C4-2B (cell line): Measurements from ENCODE around the gene GPC5.

Experiments used
- H3K27ac ChIP-seq: fragments of 450-650 bp; 2 replicates; pipeline ENCODE4 v1.5.1; 2017
- CTCF ChIP-seq: fragments of 450-650 bp; conservative IDR thresholded peaks from 2 replicates; pipeline ENCODE4 v1.5.1; 2017; ENCODE audit warnings: mild to moderate bottlenecking
- ZFX ChIP-seq: fragments of 450-650 bp; IDR thresholded peaks from 2 replicates; pipeline ENCODE4 v1.6.1; 2017

GPC5 gene

DNA sequence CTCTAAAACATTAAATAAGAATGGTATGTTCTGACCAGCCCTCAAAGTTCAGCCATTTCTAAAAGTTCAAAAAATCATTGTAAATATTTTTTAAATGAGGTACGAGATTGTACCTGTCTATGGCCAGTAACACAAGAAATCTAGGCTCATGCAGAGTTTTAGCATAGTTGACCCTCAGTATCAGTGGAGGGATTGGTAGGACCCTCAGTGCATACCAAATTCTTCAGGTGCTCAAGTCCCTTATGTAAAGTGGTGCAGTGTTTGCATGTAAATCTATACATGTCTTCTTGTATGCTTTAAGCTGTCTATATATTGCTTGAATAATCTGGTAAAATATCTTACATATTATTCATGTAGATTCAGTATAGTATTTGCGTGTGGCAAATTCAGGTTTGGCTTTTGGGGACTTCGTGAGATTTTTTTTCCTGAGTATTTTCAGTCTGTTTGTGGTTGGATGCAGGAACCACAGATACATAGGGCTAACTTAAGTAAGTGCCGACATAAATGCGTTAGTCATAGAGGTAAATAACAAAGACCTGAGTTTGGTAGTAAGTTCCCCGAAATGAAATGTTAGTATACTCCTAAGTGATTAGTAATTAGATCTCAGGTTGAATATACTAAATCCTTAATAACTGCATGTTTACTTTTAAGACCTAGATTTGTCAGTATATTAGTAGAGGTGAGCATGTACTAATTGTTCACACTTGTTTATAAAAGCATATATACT is 43.2 kb upstream of the GPC5 start:
- TF ChIP-seq CTCF (no peak), ZFX (no peak)
- H3K27ac ChIP-seq, result no peak overlapping the region

DNA sequence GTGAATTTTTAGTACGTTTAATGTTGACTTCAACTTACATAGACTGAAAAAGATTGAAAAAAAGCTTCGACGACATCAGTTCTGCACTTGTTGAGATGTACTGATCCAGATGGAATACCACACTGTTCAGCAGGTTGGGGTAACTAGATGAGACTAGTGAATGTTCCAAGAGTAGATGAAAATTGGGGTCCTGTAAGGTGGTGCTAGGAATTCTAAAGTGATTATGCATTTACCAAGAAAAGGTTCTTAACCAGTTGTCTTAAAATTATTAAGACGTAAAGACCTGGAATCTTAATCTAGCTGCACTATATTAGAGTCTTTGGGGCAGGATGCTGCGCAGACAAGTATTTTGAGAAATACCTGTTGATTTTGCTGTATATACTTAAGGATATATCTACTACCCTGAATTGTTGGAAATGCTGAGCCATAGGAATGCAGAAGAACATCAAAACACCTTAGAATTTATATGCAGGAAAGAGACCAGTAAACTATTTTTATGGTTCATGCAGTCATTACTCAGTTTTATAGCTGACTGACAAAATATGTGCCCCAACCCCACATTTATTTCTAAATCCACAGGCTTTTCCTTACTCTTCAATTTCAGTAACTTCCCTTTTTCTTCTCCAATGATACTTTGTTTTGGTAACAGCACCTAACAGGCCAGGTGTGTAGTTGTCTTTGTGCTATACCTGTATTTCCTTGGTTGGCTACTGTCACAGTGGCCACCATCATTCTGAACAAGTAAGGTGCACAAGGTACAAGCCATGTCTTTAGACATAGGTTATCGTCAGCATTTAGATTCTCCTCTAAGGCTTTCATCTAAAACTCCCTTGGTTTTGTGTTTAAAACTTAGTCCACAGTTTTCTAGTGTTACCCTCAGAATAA is 42.4 kb upstream of the GPC5 start:
- no peak for TF ChIP-seq ZFX
- TF ChIP-seq CTCF, result no peak
- H3K27ac ChIP-seq, result no peak overlapping the region

DNA sequence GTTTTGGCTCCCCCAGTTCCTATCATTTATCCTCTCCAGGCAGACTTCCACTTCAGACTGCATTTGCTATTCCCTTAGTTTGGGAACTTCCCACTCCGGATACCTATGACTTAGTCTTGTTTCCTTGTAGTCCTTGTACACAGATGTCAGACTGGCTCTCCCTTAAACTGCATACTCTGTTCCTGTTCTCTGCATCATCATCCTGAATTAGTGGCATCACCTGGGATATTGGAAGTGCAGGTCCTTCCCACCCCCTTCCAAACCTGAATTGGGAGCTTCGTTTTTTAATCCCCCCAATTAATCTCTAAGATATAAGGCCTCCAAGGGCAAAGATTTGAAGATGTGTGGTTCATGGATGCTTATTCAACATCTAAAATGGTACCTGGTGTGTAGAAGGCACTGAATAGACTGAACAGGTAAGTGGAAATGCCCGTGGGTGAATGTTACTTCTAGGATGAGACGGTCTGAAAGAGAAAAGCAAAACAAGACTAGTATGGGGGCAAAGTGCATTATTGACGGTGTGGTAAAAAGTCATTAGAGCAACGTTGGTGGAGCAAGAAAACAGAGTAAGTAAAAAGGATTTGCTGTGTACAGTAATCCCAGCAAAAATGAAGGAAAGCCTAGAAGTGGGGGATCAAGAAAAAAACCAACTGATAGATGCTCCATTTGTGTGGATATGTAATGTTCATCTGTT is 41.4 kb upstream of the GPC5 start:
- no peak for TF ChIP-seq CTCF
- no peak for TF ChIP-seq ZFX
- H3K27ac ChIP-seq, result no peak overlapping the region

DNA sequence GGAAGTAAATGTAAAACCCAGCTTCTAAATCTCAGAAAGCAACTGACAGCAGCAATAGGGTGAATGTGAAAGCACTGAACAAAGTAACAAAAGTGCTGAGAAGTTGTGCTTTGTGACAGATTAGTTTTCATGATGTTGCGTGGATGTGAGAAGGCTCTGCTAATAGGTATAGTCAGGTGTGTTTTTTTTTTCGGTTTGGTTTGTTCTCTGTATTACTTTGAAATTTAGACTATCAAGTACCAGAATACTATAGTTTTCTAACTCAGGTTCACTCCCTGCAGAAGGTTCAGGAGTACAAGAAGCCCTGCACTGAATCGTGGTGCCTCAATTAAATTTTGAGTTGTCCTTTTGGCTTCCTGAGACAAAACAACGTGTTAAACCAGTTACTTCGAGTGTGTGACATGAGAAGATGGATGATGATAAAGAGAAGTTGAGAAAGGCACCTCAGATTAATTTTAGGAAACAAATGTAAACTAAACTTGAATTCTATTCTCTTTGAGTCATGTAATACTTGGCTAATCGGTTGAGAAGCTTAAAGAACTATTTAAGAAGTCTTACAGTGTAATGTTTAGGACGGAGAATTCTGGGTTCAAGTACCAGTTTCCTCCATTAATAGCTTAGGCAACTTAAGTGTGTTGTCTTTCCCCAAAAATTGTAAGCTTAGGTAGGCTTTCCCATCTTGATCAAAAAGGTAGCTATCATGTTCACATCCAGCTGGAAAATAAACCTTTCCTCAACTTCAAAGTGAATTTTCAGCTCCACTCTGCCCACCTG is 40.6 kb upstream of the GPC5 start:
- H3K27ac ChIP-seq, result no peak overlapping the region
- no peak for TF ChIP-seq ZFX
- TF ChIP-seq CTCF, result no peak

DNA sequence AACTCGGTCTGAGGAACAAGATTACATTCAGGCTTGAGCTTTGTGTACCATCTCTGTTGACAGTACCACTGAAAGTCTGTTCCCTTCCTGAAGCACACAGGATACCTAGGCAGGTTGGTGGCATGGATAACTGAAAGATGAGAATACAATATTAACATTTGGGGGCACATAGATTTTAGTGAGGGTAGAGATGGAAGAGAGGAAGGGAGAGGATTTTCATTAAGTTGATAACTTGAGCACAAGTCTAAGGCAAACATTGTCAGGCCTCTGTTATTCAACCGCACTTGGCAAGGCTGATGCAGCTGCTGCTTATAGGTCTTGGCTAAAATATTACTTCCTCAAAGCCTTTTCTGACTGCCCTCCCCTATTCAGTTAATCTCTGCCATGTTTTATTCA is 40.0 kb upstream of the GPC5 start:
- H3K27ac ChIP-seq, result no peak overlapping the region
- no peak for TF ChIP-seq ZFX
- no peak for TF ChIP-seq CTCF

- no peak overlapping the region for H3K27ac ChIP-seq
- no peak for TF ChIP-seq ZFX
- TF ChIP-seq CTCF, result no peak
Observed at GRCh38 chr13:91359111-91359510, 39.3 kb upstream of the GPC5 start.
